ENCODE results near the gene CATSPERE. TPM values are rescaled to one million over a fixed set of nuclear protein-coding genes. Genes with fewer than 3 reads are reported as not detected.

The CATSPERE gene
- total RNA-seq, 4 donors from 2014 or later: 0.82 to 5.3 (median 1.2) TPM

- no peak for TF ChIP-seq CTCF (IDR thresholded peaks at IDR 0.05; ENCODE audit: low read depth)
Observed at GRCh38 chr1:244439391-244440032, 21.6 kb upstream of the CATSPERE start.

GRCh38 chr1:244442850-244443249 lies 18.2 kb upstream of the CATSPERE start:
- TF ChIP-seq CTCF (IDR thresholded peaks at IDR 0.05; ENCODE audit: low read depth): no peak

- no peak for TF ChIP-seq CTCF (IDR thresholded peaks at IDR 0.05; ENCODE audit: low read depth)
Observed at GRCh38 chr1:244444854-244445253, 16.2 kb upstream of the CATSPERE start.

- TF ChIP-seq CTCF (IDR thresholded peaks at IDR 0.05; ENCODE audit: low read depth): no peak
Observed at GRCh38 chr1:244445320-244446181, 15.5 kb upstream of the CATSPERE start.

GRCh38 chr1:244447024-244447423 lies 14.0 kb upstream of the CATSPERE start:
- TF ChIP-seq CTCF (IDR thresholded peaks at IDR 0.05; ENCODE audit: low read depth): no peak

GRCh38 chr1:244447552-244447951 lies 13.5 kb upstream of the CATSPERE start:
- no peak for TF ChIP-seq CTCF (IDR thresholded peaks at IDR 0.05; ENCODE audit: low read depth)

- no peak for TF ChIP-seq CTCF (IDR thresholded peaks at IDR 0.05; ENCODE audit: low read depth)
Observed at GRCh38 chr1:244448279-244449036, 12.6 kb upstream of the CATSPERE start.
